Coronary artery (tissue), 2 donors: ENCODE data around the gene NCK1.
"Not testable (repeated sequence)": the region's sequence is repeated elsewhere in the genome, so short reads cannot be mapped to it uniquely, and the experiment has no call there.

Experiments
- DNase-seq: peaks from one replicate; pipeline ENCODE4 v3.0.0-alpha.2; 2017; ENCODE audit warnings: low spot score
- H3K27ac ChIP-seq, 2 donors: fragments of 200-600 bp; sonication (generic); one replicate each; pipeline ENCODE4 v1.5.1; 2016 to 2019
- H3K4me3 ChIP-seq: fragments of 200-600 bp; sonication (generic); 2 replicates; pipeline ENCODE4 v1.5.1; 2016; ENCODE audit warnings: mild to moderate bottlenecking, moderate library complexity
- CTCF ChIP-seq: fragments of 200-600 bp; sonication (generic); IDR thresholded peaks from one replicate; pipeline ENCODE4 v1.5.1; 2019; ENCODE audit warnings: antibody characterized with exemption

The NCK1 gene

GRCh38 chr3:136862617-136863322, 762 bp downstream of the NCK1 start:
- peak; percentile 79 for DNase-seq
- Histone ChIP-seq H3K4me3 (peak overlapping the region; percentile 88), H3K27ac (peak overlapping the region; percentile 90 to 93)
- no peak for TF ChIP-seq CTCF

GRCh38 chr3:136869282-136869681, 7.3 kb downstream of the NCK1 start:
- H3K27ac ChIP-seq: no peak overlapping the region
- no peak for TF ChIP-seq CTCF
- no peak overlapping the region for H3K4me3 ChIP-seq
- DNase-seq: no peak

GRCh38 chr3:136872258-136872657, 10.2 kb downstream of the NCK1 start:
- DNase-seq, H3K27ac ChIP-seq, H3K4me3 ChIP-seq: not testable (repeated sequence)

DNA sequence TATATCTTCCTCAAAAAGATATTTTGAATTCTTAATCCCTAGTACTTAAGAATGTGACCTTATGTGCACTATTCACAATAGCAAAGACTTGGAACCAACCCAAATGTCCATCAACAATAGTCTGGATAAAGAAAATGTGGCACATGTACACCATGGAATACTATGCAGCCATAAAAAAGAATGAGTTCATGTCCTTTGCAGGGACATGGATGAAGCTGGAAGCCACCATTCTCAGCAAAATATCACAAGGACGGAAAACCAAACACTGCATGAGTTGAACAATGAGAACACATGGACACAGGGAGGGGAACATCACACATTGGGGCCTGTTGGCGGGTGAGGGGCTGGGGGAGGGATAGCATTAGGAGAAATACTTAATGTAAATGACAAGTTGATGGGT, 17.5 kb downstream of the NCK1 start:
- not testable (repeated sequence) for DNase-seq, H3K4me3 ChIP-seq, H3K27ac ChIP-seq

DNA sequence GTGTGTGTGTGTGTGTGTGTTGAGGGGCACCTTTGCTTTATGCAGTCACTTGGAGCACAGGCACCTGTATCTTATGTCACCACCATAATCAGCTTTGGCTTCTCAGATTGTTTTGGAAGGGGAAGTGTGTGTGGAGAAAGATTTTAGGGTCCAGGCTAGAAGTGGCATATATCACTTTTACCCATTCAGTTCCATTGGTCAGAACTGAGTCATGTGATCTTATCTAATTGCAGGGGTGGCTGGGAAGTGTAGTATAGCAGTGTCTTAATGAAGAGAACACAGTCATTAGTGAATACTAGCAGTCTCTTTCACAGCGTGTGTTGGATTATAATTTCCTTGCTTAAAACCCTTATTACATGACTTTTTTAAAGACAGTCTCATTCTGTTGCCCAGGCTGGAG, 20.6 kb downstream of the NCK1 start:
- DNase-seq: no peak
- no peak for TF ChIP-seq CTCF
- no peak overlapping the region for H3K27ac ChIP-seq
- no peak overlapping the region for H3K4me3 ChIP-seq

- no peak for TF ChIP-seq CTCF
- DNase-seq: no peak
- H3K27ac ChIP-seq: no peak overlapping the region
- no peak overlapping the region for H3K4me3 ChIP-seq
These were observed 22.1 kb downstream of the NCK1 start for GRCh38 chr3:136883967-136884720.

DNA sequence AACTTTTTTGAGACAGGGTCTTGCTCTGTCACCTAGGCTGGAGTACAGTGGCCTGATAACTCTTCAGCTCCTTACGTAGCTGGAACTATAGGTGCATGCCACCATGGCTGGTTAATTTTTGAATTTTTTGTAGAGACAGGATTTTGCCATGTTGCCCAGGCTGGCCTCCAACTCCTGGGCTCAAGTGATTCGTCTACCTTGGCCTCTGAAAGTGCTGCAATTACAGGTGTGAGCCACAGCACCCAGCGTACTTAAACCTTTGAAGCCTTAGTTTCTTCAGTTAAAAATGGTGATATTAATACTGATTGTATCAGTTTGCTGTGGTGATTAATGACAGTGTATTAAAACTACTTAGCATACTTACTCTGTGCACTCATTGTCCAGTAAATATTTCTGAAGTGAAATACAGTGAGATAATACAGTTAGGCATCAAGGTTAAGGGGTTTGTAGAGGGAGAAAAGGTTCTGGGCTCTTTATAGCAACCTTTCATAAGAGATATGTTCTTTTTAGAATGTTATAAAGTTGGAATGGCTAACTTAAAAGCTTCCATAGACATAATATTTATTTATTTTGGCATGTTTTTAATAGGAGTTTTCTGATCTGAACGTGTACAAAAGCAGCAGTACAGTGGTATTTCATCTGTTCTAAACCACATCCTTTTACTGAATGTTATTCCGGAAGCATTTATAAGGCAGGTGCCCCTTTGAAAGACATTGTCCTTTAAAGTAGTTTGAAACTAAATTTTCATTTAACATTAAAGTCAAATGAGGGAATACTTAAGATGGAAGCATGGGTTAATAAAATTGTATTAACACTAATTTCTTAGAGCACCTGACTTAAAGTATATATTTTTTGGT, 23.6 kb downstream of the NCK1 start:
- no peak overlapping the region for H3K4me3 ChIP-seq
- DNase-seq: no peak
- H3K27ac ChIP-seq: no peak overlapping the region
- no peak for TF ChIP-seq CTCF
